Panc1 (cell line): ENCODE results near the gene TLE4.

ENCODE experiments used
- POLR2AphosphoS5 ChIP-seq: IDR thresholded peaks from 2 replicates; pipeline ENCODE4 v1.6.1; 2012; ENCODE audit warnings: mild to moderate bottlenecking, low read depth, low read length, moderate library complexity
- TF ChIP-seq, protein P1 (sequence below): fragments of 450-650 bp; IDR thresholded peaks from 2 replicates; pipeline ENCODE4 v1.5.1; 2017; ENCODE audit warnings: mild to moderate bottlenecking

DNA sequence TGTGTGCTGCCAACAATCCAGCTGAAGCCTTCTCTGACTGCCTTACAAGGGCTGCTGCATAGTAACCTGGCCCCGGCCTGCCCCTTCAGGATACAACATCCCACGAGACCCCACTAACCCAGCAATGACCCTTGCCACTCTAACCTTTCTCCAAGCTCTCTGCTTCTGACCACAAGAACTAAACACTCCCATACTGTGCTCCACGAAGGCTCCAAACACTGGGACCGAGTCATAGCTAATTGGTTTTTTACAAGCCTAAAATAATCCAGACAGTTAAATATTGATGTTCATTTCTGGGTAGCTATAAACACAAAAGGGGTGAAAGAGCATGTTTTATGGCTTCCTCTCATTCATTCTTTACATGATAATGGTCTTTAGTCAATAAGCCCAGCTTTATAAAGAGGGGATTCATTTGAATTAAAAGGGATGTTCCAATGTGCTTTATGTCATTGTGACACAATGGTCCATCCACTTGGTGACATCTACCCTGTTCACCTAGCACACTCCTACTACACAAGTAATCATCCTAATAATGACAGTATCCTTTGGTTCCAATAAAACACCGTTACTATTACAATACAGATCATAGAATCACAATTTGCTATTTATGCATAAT, 16.2 kb upstream of the TLE4 start:
- TF ChIP-seq POLR2AphosphoS5, result no peak
- TF ChIP-seq, protein P1, sequence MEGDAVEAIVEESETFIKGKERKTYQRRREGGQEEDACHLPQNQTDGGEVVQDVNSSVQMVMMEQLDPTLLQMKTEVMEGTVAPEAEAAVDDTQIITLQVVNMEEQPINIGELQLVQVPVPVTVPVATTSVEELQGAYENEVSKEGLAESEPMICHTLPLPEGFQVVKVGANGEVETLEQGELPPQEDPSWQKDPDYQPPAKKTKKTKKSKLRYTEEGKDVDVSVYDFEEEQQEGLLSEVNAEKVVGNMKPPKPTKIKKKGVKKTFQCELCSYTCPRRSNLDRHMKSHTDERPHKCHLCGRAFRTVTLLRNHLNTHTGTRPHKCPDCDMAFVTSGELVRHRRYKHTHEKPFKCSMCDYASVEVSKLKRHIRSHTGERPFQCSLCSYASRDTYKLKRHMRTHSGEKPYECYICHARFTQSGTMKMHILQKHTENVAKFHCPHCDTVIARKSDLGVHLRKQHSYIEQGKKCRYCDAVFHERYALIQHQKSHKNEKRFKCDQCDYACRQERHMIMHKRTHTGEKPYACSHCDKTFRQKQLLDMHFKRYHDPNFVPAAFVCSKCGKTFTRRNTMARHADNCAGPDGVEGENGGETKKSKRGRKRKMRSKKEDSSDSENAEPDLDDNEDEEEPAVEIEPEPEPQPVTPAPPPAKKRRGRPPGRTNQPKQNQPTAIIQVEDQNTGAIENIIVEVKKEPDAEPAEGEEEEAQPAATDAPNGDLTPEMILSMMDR, result no peak
